ENCODE results near the gene LYVE1. TPM values are rescaled to one million over a fixed set of nuclear protein-coding genes. Genes with fewer than 3 reads are reported as not detected.

Gene LYVE1
- total RNA-seq, 1 donor from 2014 or later = not detected

DNA sequence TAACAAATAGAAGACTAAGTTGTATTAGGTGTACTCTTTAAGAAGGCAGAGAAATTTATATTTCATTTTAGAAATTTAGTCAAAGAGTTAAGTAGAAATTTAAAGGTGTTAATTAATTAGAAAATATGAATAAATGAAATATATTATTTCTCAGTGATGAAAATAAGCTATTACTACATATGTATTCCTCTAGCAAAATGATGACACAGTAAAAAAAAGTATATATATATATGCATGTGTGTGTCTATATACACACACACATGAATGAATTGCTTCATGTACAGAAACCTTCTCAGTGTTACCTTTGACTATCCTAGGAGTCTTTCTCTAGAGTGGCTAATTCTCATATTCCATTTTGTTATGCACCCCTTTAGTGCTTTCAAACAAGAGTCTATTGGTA is 35.1 kb downstream of the LYVE1 start:
- Mint-ChIP-seq H3K4me1 (peaks cover 44% of the 10 kb centered on the region), H3K4me3 (no peak overlapping the region), H3K27me3 (no peaks in the 10 kb centered on the region), H3K9me3 (no peaks in the 10 kb centered on the region), H3K27ac (no peak overlapping the region), H3K36me3 (ENCODE audit: low read depth) (peaks cover 50% of the 10 kb centered on the region)
- POLR2A ChIA-PET = interaction anchor here (0.6 to 2.8 kb wide), 3 partner anchors 8 to 78 kb away, joined by 3 to 10 read pairs (median 8); partner anchors contain the start of genes AMPD3 and RNF141
- ATAC-seq (ENCODE audit: low read depth) = no peak
- DNase-seq = no peak
- CTCF ChIA-PET = interaction anchor here (0.7 to 0.8 kb wide), 2 partner anchors 8 to 26 kb away, joined by 3 read pairs; no protein-coding TSS in a partner anchor
- intact Hi-C loops (cut with micrococcal nuclease) = no loop called here
- no peak for TF ChIP-seq CTCF (IDR thresholded peaks at IDR 0.05)

DNA sequence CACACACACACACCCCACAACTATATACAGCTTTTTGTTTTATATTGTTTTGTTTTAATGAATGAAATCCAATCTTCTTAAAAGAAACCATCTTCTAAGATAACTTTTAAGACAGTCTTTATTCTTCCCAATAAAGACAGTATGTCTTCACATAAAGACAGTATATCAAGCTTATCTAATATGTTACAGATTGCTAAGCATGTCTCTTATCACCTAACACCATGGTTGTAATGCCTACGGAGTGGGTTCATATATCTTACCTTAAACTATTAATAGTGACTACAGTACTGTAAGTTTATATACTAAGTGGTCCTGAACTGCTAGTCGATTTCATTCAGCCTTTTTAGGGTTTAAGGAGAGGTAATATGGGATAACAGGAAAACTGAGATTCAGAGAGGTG is 35.9 kb downstream of the LYVE1 start:
- Mint-ChIP-seq H3K27me3 (no peaks in the 10 kb centered on the region), H3K36me3 (ENCODE audit: low read depth) (peaks cover 55% of the 10 kb centered on the region), H3K27ac (no peak overlapping the region), H3K4me1 (peaks cover 39% of the 10 kb centered on the region), H3K4me3 (no peak overlapping the region), H3K9me3 (no peaks in the 10 kb centered on the region)
- intact Hi-C loops (cut with micrococcal nuclease) = no loop called here
- no peak for DNase-seq
- no peak for TF ChIP-seq CTCF (IDR thresholded peaks at IDR 0.05)
- no peak for ATAC-seq (ENCODE audit: low read depth)
- CTCF ChIA-PET = interaction anchor here (0.8 to 2.1 kb wide), 2 partner anchors 8 to 121 kb away, joined by 3 to 11 read pairs; partner anchors contain the start of gene RNF141
- POLR2A ChIA-PET = interaction anchor here (0.8 to 2.8 kb wide), 3 partner anchors 9 to 77 kb away, joined by 7 to 10 read pairs (median 8); partner anchors contain the start of genes AMPD3 and RNF141

- Mint-ChIP-seq H3K4me3 (no peak overlapping the region), H3K4me1 (peaks cover 25% of the 10 kb centered on the region), H3K27ac (no peak overlapping the region), H3K27me3 (no peaks in the 10 kb centered on the region), H3K9me3 (no peaks in the 10 kb centered on the region), H3K36me3 (ENCODE audit: low read depth) (peaks cover 80% of the 10 kb centered on the region)
- TF ChIP-seq CTCF (IDR thresholded peaks at IDR 0.05) = no peak
- ATAC-seq (ENCODE audit: low read depth) (no peak), DNase-seq (no peak)
- ChIA-PET CTCF (interaction anchor here (1.2 kb wide), 1 partner anchor 12 kb away, joined by 4 read pairs; the partner anchor contains the start of gene RNF141), POLR2A (interaction anchor here (2.0 kb wide), 1 partner anchor 11 kb away, joined by 10 read pairs; the partner anchor contains the start of gene RNF141)
- intact Hi-C loops (cut with micrococcal nuclease) = loop anchor here (5.0 kb wide), 1 partner anchor 37 kb away; no protein-coding TSS in a partner anchor
Observed at GRCh38 chr11:10529279-10529678, 39.2 kb downstream of the LYVE1 start.

GRCh38 chr11:10528121-10528520 is 40.3 kb downstream of the LYVE1 start:
- TF ChIP-seq CTCF (IDR thresholded peaks at IDR 0.05) = no peak
- Mint-ChIP-seq H3K36me3 (ENCODE audit: low read depth) (peaks cover 81% of the 10 kb centered on the region), H3K4me3 (no peak overlapping the region), H3K27me3 (no peaks in the 10 kb centered on the region), H3K27ac (no peak overlapping the region), H3K4me1 (peaks cover 19% of the 10 kb centered on the region), H3K9me3 (no peaks in the 10 kb centered on the region)
- ChIA-PET POLR2A (interaction anchor here (2.0 kb wide), 1 partner anchor 12 kb away, joined by 10 read pairs; the partner anchor contains the start of gene RNF141), CTCF (interaction anchor here (1.2 to 1.5 kb wide), 2 partner anchors 13 to 114 kb away, joined by 4 to 6 read pairs; partner anchors contain the start of gene RNF141)
- DNase-seq (no peak), ATAC-seq (ENCODE audit: low read depth) (no peak)
- intact Hi-C loops (cut with micrococcal nuclease) = loop anchor here (5.0 kb wide), 1 partner anchor 36 kb away; no protein-coding TSS in a partner anchor
